A549 (cell line): ENCODE data around the gene RAB3GAP2. TPM values are rescaled to one million over a fixed set of nuclear protein-coding genes. Genes with fewer than 3 reads are reported as not detected.

Experiments used
- ATAC-seq, 2 experiments: fragments of 200-7000 bp in 1 of 2; fragments of >200 bp in 1 of 2; cut with Nextera tagmentation in 1 of 2; cut with Tn5 transposase in 1 of 2; 3 replicates each; pipeline versions ENCODE4 v1.8.0 to v1.9.1; 2018 to 2020; ENCODE audit warnings: mild to moderate bottlenecking in 1 of 2, moderate library complexity in 1 of 2
- CTCF ChIA-PET: fragments of 300-600 bp; sonication (Branson Sonifier 250); formaldehyde crosslinking; extraction: SDS; loops from one replicate; lab custom pipeline; 2021; ENCODE audit warnings: antibody characterized with exemption, inconsistent platforms; lab: Yijun Ruan, JAX
- POLR2A ChIA-PET: fragments of 350-600 bp; formaldehyde crosslinking; extraction: SDS; loops from one replicate; lab custom pipeline; 2021; ENCODE audit warnings: antibody characterized with exemption, inconsistent platforms; lab: Yijun Ruan, JAX
- DNase-seq, 2 experiments: peaks; one replicate each; pipeline versions ENCODE4 v3.0.0 to v3.0.0-alpha.2; 2011 to 2016; ENCODE audit warnings: low read depth in 1 of 2, low spot score in 1 of 2
- FAIRE-seq: peaks from 2 replicates; lab custom pipeline; 2011; peaks lifted over from hg19 to GRCh38; lab: Jason Lieb, UNC
- H3K27ac ChIP-seq, 2 experiments: fragments of >200 bp; sonication (Bioruptor Twin); formaldehyde crosslinking; 3 replicates each; pipeline ENCODE4 v1.5.1; 2016 to 2017
- H3K4me1 ChIP-seq: fragments of >200 bp; sonication (Bioruptor Twin); formaldehyde crosslinking; 3 replicates; pipeline ENCODE4 v1.6.1; 2016
- H3K4me2 ChIP-seq: fragments of >200 bp; sonication (Bioruptor Twin); formaldehyde crosslinking; 3 replicates; pipeline ENCODE4 v1.6.1; 2016
- H3K4me3 ChIP-seq: fragments of >200 bp; sonication (Bioruptor Twin); formaldehyde crosslinking; 3 replicates; pipeline ENCODE4 v1.5.1; 2016
- H3K9me3 ChIP-seq: fragments of >200 bp; sonication (Bioruptor Twin); formaldehyde crosslinking; 3 replicates; pipeline ENCODE4 v1.6.1; 2016
- CBX2 ChIP-seq: fragments of 200-600 bp; sonication (generic); IDR thresholded peaks from 2 replicates; pipeline ENCODE4 v1.6.1; 2016; ENCODE audit warnings: low read depth, mild to moderate bottlenecking, borderline replicate concordance
- CBX8 ChIP-seq: fragments of 200-600 bp; sonication (generic); IDR thresholded peaks from 2 replicates; pipeline ENCODE4 v1.6.1; 2016
- CEBPB ChIP-seq, 2 experiments: fragments of >200 bp in 1 of 2; sonication (Bioruptor Twin) in 1 of 2; formaldehyde crosslinking in 1 of 2; IDR thresholded peaks; 2 replicates each; pipeline ENCODE4 v1.6.1; 2012 to 2016
- EHF ChIP-seq: fragments of 250-450 bp; sonication (Bioruptor Pico); IDR thresholded peaks from 2 replicates; pipeline ENCODE4 v1.5.0; 2020; ENCODE audit warnings: mild to moderate bottlenecking
- EHMT2 ChIP-seq: fragments of 200-600 bp; sonication (generic); IDR thresholded peaks from 2 replicates; pipeline ENCODE4 v1.6.1; 2016; ENCODE audit warnings: antibody characterized with exemption, low read depth, mild to moderate bottlenecking, moderate library complexity
- EP300 ChIP-seq, 2 experiments: fragments of >200 bp; sonication (Bioruptor Twin); formaldehyde crosslinking; IDR thresholded peaks; 2 replicates in 1 of 2; 3 replicates in 1 of 2; pipeline ENCODE4 v1.6.1; 2016 to 2017
- HOXA7 ChIP-seq: fragments of 250-450 bp; sonication (Bioruptor Pico); IDR thresholded peaks from 2 replicates; pipeline ENCODE4 v1.5.0; 2020; ENCODE audit warnings: mild to moderate bottlenecking, moderate library complexity
- JUN ChIP-seq, 2 experiments: fragments of >200 bp; sonication (Bioruptor Twin); formaldehyde crosslinking; IDR thresholded peaks; 2 replicates in 1 of 2; 3 replicates in 1 of 2; pipeline ENCODE4 v1.6.1; 2016 to 2017
- KDM1A ChIP-seq: fragments of 200-600 bp; sonication (generic); IDR thresholded peaks from 2 replicates; pipeline ENCODE4 v1.6.1; 2016; ENCODE audit warnings: low read depth, mild to moderate bottlenecking
- MAFK ChIP-seq: fragments of 450-650 bp; IDR thresholded peaks from 2 replicates; pipeline ENCODE4 v1.6.1; 2014; ENCODE audit not compliant: partially characterized antibody
- MAZ ChIP-seq: fragments of 150-350 bp; IDR thresholded peaks from 2 replicates; pipeline ENCODE4 v1.6.1; 2014; ENCODE audit warnings: antibody characterized with exemption, low read depth, low read length, borderline replicate concordance
- NFE2L2 ChIP-seq: fragments of 150-350 bp; conservative IDR thresholded peaks from 2 replicates; pipeline ENCODE4 v1.6.1; 2014; ENCODE audit warnings: low read length
- POLR2AphosphoS2 ChIP-seq: conservative IDR thresholded peaks from 2 replicates; pipeline ENCODE4 v1.6.1; 2012; ENCODE audit warnings: low read length, improper control_type of control experiment, inconsistent platforms
- RARB ChIP-seq: fragments of 250-450 bp; sonication (Bioruptor Pico); IDR thresholded peaks from 2 replicates; pipeline ENCODE4 v1.8.0; 2021; ENCODE audit warnings: mild to moderate bottlenecking, moderate library complexity
- RCOR1 ChIP-seq: fragments of 150-350 bp; IDR thresholded peaks from 2 replicates; pipeline ENCODE4 v1.6.1; 2014; ENCODE audit warnings: antibody characterized with exemption, low read length, low read depth
- RFX5 ChIP-seq: fragments of 450-650 bp; IDR thresholded peaks from 2 replicates; pipeline ENCODE4 v1.7.1; 2014; ENCODE audit warnings: antibody characterized with exemption, mild to moderate bottlenecking, moderate library complexity
- TFCP2L1 ChIP-seq: fragments of 250-450 bp; sonication (Bioruptor Pico); IDR thresholded peaks from 2 replicates; pipeline ENCODE4 v1.5.0; 2021; ENCODE audit warnings: mild to moderate bottlenecking
- ZFP36 ChIP-seq: fragments of 450-650 bp; IDR thresholded peaks from 2 replicates; pipeline ENCODE4 v1.6.1; 2014; ENCODE audit warnings: borderline replicate concordance; ENCODE audit not compliant: partially characterized antibody
- ZSCAN20 ChIP-seq: fragments of 250-450 bp; sonication (Bioruptor Pico); IDR thresholded peaks from 2 replicates; pipeline ENCODE4 v1.8.0; 2022; ENCODE audit warnings: mild to moderate bottlenecking, moderate library complexity
- WGBS: methylation state at CpG from one replicate; pipeline ENCODE4 v1.1.6; 2017; ENCODE audit errors: missing lambda C conversion rate; 5-methylcytosine and 5-hydroxymethylcytosine counted together
- polyA plus RNA-seq, 4 experiments: library from polyadenylated mRNA; depleted of rRNA in 3 of 4; stranded (reverse); fragments of >200 nt; fragmentation: RNase III in 1 of 4; extraction: RNeasy Plus Mini Kit Qiagen cat#74134 plus additional on column Dnase treatment in 1 of 4; gene quantifications; 2 replicates in 3 of 4; 3 replicates in 1 of 4; pipeline ENCODE4 v1.2.3, GENCODE V29; 2011 to 2017
- TF ChIP-seq, protein P1 (sequence below): fragments of 250-450 bp; sonication (Bioruptor Pico); IDR thresholded peaks from 2 replicates; pipeline ENCODE4 v1.5.0; 2021; ENCODE audit warnings: mild to moderate bottlenecking, moderate library complexity, borderline replicate concordance
- TF ChIP-seq, protein P2 (sequence below): fragments of 250-450 bp; sonication (Bioruptor Pico); IDR thresholded peaks from 2 replicates; pipeline ENCODE4 v1.5.0; 2020; ENCODE audit warnings: low read depth, mild to moderate bottlenecking, moderate library complexity
- TF ChIP-seq, protein P3 (sequence below): IDR thresholded peaks from 2 replicates; pipeline ENCODE4 v1.6.1; 2012
- TF ChIP-seq, protein P4 (sequence below): fragments of >200 bp; sonication (Bioruptor Twin); formaldehyde crosslinking; IDR thresholded peaks from 3 replicates; pipeline ENCODE4 v1.5.1; 2016
- TF ChIP-seq, protein P5 (sequence below): IDR thresholded peaks from 2 replicates; pipeline ENCODE4 v1.6.1; 2012; ENCODE audit warnings: low read depth, borderline replicate concordance

Gene RAB3GAP2
- polyA plus RNA-seq, 2 of the 4 experiments (the other 2 are of a cell fraction): 14.1 to 42.8 TPM

DNA sequence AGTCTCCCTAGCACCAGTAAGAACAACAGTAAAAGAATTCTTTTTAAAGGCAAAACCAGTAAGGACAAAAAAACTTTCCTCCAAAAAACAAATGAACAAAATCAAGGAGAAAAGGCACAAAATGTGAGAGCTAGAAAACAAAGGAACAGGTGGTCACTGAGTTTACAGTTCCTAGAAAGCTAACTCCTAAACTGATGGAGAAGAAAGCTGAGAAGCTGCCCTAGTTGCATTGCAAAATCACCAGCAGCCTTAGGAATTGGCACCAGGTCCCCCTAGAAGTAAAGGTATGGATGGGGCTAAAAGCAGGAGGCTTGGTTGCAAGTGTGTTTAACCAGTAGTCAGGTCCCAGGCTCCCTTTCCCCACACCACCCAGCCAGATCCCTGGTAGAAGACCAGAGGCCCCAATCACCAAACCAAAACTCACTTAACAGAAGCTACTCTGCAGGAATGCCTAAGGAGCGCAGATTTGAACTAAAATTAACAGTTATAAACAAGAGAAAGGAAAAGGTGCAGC is 47.6 kb downstream of the RAB3GAP2 start:
- DNase-seq (no peak), FAIRE-seq (no peak), ATAC-seq (no peak)
- WGBS: 100% methylated on average over 1 of the region's 1 CpG
- no peaks in the 10 kb centered on the region for H3K9me3 ChIP-seq
- ChIA-PET CTCF (interaction anchor here (0.7 to 1.1 kb wide), 2 partner anchors 33 to 35 kb away, joined by 3 to 4 read pairs; no protein-coding TSS in a partner anchor), POLR2A (no interaction called here)
- H3K27ac ChIP-seq: no peak overlapping the region
- no peak overlapping the region for H3K4me2 ChIP-seq
- H3K4me1 ChIP-seq: no peaks in the 10 kb centered on the region
- TF ChIP-seq, protein P1, sequence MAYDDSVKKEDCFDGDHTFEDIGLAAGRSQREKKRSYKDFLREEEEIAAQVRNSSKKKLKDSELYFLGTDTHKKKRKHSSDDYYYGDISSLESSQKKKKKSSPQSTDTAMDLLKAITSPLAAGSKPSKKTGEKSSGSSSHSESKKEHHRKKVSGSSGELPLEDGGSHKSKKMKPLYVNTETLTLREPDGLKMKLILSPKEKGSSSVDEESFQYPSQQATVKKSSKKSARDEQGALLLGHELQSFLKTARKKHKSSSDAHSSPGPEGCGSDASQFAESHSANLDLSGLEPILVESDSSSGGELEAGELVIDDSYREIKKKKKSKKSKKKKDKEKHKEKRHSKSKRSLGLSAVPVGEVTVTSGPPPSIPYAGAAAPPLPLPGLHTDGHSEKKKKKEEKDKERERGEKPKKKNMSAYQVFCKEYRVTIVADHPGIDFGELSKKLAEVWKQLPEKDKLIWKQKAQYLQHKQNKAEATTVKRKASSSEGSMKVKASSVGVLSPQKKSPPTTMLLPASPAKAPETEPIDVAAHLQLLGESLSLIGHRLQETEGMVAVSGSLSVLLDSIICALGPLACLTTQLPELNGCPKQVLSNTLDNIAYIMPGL (CRISPR knock-in tag): no peak
- TF ChIP-seq, protein P2, sequence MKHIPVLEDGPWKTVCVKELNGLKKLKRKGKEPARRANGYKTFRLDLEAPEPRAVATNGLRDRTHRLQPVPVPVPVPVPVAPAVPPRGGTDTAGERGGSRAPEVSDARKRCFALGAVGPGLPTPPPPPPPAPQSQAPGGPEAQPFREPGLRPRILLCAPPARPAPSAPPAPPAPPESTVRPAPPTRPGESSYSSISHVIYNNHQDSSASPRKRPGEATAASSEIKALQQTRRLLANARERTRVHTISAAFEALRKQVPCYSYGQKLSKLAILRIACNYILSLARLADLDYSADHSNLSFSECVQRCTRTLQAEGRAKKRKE (CRISPR knock-in tag): no peak
- TF ChIP-seq EP300 (IDR thresholded peaks at IDR 0.05): no peak
- TF ChIP-seq JUN (IDR thresholded peaks at IDR 0.05): no peak
- no peak for TF ChIP-seq NFE2L2
- no peak for TF ChIP-seq POLR2AphosphoS2
- no peak for TF ChIP-seq CBX8
- no peak for TF ChIP-seq KDM1A
- TF ChIP-seq, protein P3, sequence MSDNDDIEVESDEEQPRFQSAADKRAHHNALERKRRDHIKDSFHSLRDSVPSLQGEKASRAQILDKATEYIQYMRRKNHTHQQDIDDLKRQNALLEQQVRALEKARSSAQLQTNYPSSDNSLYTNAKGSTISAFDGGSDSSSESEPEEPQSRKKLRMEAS: no peak
- TF ChIP-seq CEBPB (IDR thresholded peaks at IDR 0.05): no peak
- no peak for TF ChIP-seq EHMT2
- TF ChIP-seq RARB (CRISPR knock-in tag): no peak
- TF ChIP-seq, protein P4, sequence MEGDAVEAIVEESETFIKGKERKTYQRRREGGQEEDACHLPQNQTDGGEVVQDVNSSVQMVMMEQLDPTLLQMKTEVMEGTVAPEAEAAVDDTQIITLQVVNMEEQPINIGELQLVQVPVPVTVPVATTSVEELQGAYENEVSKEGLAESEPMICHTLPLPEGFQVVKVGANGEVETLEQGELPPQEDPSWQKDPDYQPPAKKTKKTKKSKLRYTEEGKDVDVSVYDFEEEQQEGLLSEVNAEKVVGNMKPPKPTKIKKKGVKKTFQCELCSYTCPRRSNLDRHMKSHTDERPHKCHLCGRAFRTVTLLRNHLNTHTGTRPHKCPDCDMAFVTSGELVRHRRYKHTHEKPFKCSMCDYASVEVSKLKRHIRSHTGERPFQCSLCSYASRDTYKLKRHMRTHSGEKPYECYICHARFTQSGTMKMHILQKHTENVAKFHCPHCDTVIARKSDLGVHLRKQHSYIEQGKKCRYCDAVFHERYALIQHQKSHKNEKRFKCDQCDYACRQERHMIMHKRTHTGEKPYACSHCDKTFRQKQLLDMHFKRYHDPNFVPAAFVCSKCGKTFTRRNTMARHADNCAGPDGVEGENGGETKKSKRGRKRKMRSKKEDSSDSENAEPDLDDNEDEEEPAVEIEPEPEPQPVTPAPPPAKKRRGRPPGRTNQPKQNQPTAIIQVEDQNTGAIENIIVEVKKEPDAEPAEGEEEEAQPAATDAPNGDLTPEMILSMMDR: no peak
- no peak for TF ChIP-seq ZSCAN20 (CRISPR knock-in tag)
- TF ChIP-seq RFX5: no peak
- H3K4me3 ChIP-seq: no peak overlapping the region

DNA sequence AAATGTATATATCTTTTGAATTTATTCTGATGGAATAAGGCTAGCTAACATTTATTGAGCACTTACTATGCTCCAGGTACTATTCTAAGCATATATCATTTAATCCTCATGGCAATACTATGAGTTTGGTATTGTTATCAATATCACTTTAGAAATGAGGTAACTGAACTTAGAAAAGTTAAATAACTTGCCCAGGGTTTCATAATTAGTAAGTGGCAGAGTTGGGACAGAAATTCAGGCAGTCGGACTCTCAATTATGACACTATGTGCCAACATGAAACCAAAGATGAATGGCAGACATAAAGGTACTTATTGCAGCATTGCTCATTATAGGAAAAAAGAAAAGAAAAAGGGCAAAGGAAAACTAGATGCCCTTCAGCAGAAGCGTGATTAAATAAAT is 48.2 kb downstream of the RAB3GAP2 start:
- Histone ChIP-seq H3K4me1 (no peaks in the 10 kb centered on the region), H3K4me3 (no peak overlapping the region), H3K4me2 (no peak overlapping the region), H3K27ac (no peak overlapping the region), H3K9me3 (no peaks in the 10 kb centered on the region)
- 91% methylated on average over 2 of the region's 2 CpGs for WGBS
- no peak for FAIRE-seq
- CTCF ChIA-PET: interaction anchor here (0.6 to 0.7 kb wide), 2 partner anchors 13 to 48 kb away, joined by 3 read pairs; no protein-coding TSS in a partner anchor
- TF ChIP-seq MAZ (no peak), ZFP36 (no peak), HOXA7 (CRISPR knock-in tag) (no peak), MAFK (no peak), TFCP2L1 (CRISPR knock-in tag) (no peak), RCOR1 (no peak), KDM1A (no peak), EHF (CRISPR knock-in tag) (no peak), CBX2 (no peak), NFE2L2 (no peak)
- TF ChIP-seq, protein P4: no peak
- TF ChIP-seq, protein P5, sequence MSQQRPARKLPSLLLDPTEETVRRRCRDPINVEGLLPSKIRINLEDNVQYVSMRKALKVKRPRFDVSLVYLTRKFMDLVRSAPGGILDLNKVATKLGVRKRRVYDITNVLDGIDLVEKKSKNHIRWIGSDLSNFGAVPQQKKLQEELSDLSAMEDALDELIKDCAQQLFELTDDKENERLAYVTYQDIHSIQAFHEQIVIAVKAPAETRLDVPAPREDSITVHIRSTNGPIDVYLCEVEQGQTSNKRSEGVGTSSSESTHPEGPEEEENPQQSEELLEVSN: no peak
- TF ChIP-seq, all 56 proteins: peak for 0
- DNase-seq (no peak), ATAC-seq (no peak)
- POLR2A ChIA-PET: no interaction called here
